NCI-H345 treated with DMSO at 0.1 percent for 48 hours (cell line): ENCODE results near the gene SCARF1.

Experiments
- DNase-seq: peaks from one replicate; lab custom pipeline; 2025; ENCODE audit not compliant: unreplicated experiment; lab: John Stamatoyannopoulos, UW

SCARF1 gene

DNA sequence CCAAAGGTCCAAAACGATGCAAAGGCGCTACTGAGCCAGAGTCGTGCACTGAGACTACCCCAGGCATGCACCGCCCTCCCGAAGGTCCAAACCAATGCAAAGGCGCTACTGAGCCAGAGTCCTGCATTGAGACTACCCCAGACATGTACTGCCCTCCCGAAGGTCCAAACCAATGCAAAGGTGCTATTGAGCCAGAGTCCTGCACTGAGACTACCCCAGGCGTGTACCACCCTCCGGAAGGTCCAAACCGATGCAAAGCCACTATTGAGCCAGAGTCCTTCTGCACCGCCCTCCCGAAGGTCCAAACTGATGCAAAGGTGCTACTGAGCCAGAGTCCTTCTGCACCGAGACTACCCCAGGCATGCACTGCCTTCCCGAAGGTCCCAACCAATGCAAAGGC lies 44.0 kb downstream of the SCARF1 start:
- no peak for DNase-seq

DNA sequence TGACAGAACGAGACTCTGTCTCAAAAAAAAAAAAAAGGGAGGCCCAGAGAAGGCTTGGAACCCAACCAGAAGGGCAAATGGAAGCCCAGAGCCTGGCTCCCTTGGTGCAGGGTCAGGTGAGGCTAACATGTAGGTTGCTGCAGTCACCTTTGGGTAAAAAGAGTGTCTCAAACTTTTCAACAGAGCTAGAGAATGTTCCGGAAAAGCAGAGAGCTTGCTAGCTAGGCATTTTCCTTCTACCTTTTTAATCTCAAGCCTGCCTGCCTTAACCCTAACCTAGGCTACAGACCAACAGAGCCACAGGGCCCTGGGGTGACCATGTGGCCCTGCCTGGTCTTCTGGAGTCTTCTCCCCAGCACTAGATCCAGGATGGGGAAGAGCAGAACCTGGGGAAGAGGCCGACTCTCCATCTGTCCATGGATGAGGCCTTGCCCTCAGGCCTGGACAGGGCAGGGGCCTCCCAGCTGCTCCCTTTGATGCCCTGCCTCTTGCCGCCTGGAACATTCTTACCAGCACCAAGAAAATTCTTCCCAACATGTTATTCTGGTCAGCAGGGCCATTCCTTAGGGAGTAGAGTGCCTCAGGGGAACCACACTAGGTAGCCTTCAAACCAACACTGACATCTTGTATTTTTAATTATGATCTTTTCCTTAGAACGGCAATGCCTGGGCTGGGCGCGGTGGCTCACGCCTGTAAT lies 47.0 kb downstream of the SCARF1 start:
- no peak for DNase-seq

DNA sequence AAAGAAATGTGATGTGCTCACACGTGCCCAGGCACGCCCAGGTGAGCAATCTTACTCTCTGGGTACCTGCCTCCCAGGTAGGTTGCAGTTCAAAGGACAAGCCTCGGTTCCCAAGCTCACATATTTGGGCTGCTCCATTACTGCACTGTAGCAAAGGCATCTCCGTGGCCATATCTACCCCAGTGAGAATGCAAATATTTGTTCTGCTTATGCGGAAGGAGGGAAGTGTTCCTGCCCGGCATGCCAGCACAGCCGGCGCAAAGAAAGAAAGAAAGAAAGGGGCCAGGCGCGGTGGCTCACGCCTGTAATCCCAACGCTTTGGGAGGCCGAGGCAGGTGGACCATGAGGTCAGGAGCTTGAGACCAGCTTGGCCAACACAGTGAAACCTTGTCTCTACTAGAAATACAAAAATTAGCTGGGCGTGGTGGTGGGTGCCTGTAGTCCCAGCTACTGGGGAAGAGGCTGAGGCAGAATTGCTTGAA lies 47.6 kb downstream of the SCARF1 start:
- DNase-seq: no peak

DNA sequence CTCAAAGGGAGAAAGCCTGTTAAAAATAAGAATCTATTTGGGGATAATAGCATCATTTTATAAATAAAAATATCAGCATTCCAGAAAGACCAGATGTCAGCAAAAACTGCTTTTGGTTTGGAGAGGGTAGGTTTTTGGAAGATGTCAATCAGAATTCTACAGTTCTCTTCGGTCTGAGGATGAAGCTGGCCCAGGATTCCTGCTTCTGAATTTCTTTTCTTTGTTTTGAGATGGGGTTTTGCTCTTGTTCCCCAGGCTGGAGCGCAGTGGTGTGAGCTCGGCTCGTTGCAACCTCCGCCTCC lies 52.0 kb downstream of the SCARF1 start:
- no peak for DNase-seq

DNA sequence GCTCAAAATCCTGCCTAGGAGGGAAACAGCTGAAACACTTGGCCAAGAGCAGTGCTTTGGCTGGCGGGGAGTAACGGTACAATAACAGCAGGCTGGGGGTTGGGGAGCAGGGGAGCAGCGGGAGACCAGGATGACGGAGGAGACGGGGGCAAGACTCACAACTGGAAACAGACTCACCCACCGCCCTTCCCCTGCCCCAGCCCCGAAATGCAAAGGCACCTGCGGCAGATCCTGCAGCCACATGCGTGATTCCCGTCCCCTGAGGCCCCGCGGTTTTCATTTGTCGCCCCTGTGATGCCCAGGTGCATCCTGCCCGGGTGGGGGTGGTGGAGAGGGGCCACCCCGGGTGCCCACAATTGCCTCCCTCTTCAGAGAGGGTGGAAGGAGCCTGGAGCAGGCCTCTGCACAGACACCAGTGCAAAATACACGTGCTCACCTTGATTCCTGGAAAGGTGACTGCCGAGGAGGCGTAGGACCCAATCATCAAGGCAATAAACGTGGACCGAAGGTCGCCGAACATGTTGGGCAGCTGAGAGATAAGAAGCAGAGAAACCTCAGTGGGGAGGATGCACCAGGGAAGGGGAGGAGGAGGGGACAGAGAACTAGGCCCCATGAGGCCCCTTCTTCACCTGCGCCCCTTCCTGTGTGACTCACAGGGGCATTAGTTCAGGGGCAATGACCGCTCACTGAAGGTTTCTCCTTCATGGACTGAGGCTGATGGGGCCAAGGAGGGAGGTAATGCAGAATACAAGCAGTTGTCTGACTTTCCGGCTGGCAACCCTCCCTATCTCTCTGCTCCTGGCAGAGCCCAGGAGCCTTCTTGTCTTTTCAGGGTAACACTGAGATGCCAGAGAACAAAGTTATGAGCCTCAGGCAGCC lies 52.5 kb downstream of the SCARF1 start:
- DNase-seq: no peak

DNA sequence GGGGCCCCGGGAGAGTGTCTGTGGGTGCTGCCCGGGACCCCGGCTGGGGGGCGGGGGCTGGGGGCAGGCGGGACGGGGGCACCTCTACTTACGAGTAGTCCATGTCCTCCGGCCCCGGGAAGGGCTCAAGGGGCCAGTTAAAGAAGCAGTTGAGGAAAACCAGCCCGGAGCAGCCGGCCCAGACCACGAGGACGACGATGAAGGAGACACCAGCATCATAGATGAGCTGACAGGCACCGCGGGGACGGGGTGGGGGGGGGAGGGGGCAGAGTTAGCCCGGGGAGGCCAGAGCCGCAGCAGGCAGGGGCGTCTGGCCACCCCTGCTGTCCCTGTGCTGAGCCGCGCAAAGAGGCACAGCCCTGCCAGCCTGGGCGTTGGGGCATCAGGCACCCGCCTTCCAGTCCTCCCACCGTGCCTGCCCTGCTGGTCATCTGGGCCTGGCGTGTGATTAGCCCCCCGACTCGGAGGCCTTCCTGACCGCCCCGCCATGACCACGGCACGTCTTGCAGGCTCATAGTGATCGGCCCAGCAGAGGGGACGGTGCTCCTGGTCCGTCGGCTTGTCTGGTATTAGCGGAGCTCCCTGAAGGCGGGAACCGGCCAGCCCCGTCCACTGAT lies 54.0 kb downstream of the SCARF1 start:
- no peak for DNase-seq

DNA sequence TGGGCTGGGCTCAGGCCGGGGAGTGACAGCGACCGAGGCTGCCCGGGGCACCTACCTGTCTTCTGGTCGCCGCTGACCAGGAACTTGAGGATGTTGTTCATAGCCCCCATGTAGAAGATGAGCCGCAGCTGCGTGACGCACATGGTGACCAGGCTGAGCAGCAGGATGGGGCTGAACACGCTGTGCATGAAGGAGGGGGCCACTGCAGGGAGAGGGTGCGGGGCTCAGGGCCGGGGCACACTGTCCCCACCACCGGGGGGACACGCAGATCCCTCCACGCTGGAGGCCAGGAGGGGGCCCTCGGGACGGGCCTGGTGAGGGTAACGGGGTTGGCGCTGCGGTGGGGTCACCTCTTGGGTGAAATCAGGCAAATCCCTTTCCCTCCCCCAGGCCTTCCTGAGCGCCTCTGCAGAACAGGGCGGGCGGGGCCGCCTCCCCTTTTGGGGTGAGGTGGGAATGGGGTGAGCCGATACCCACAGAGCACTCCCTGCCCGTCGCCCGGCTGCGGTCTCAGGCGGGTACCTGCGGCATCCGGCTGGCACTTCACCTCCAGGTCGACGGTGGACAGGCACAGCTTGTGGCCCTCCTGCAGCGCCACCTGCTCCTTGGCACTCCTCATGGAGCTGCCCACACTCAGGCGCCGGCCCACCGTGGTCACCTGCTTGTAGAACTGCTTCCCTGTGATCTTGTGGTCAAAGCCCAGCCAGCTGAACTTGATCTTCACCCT lies 54.6 kb downstream of the SCARF1 start:
- no peak for DNase-seq

DNA sequence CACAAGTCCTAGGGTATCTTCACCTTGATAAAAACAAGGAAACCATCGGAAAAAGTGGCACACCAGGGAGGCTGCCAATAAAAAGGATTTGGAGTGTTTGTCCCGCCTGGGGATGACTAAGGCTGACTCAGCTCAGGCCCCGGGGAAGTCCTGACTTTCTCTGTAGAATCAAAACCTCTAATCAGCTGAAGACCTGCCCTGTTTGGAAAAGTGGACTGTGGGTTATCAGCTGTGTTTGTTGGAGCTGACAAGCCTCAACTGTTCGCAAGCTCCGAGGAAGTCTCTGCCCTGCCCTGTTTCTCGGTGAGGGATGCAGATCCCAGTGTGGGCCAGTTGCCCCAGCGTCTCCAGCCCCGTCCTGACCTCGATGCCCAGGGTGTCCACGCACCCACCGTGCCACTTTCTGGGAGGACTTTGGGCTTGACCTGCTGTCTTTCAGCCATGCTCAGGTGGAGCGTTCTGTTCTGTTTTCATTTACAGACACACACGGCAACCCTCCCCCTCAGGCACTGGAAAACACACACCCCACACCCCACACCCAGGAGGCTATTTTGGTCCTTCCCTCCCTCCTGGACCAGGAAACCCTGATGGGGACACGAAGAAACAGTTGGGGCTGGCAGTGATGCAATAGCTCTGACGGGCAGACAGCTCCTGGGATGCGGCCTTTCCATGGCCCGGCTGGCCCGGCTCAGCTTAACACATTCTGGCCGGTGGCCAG lies 55.3 kb downstream of the SCARF1 start:
- DNase-seq: no peak

DNA sequence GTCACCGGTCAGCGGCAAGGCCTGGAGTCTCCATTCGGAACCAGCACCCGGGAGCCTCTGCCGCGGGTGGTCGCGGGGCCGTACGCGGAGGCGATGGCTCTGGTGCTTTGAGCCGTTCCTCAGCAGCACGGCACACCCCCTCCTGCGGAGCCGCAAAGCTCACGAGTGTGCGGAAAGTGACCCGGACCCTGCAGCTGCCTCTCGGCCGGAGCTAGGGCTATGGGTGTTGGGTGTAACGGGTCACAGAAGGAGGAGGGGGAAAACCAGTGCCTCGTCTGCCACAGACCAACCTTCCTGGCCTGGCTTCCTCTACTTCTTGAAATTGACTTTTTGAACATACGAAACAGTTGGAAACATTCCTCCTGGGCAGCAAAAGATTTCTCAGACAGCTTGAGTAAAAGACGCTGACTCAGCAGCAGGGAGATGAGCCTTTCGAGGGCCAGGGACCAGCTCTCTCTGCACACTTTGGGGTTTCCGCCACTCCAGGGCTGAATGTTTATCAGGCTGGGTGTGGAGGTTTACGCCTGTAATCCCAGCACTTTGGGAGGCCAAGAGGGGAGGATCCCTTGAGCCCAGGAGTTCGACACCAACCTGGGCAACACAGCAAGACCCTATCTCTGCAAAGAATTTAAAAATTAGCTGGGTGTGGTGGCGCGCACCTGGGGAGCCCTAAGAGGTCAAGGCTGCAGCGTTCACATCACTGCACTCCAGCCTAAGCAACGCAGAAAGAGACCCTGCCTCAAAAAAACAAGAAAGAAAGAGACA lies 56.5 kb downstream of the SCARF1 start:
- no peak for DNase-seq

DNA sequence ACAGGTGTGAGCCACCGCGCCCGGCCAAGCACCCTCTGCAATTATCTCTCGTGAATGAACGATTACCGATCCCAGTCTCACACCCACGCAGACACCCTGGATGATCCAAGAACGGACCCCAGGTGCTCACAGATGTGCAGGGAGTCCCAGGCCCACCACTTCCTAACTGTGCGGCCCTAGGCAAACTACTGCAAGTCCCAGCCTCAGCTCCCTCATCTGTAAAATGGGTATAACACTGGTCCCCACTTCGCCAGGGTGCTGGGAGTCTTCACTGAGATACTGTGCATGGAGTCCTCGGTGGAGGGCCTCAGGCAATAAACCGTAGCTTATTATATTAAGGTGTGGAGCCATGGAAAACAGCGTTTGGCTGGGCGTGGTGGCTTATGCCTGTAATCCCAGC lies 61.4 kb downstream of the SCARF1 start:
- no peak for DNase-seq
